Vagina (tissue), 2 donors: ENCODE measurements around the gene FSTL4.

Experiments used
- POLR2A ChIP-seq, 2 donors: fragments of 450-650 bp; IDR thresholded peaks; one replicate each; pipeline ENCODE4 v1.6.1; 2017; ENCODE audit warnings: antibody characterized with exemption in 2 of 2, mild to moderate bottlenecking in 2 of 2, moderate library complexity in 2 of 2
- TF ChIP-seq, protein P1 (sequence below), 3 experiments: fragments of 450-650 bp in 2 of 3; fragments of 200-600 bp in 1 of 3; sonication (generic) in 1 of 3; IDR thresholded peaks; one replicate each; pipeline ENCODE4 v1.5.1; 2017 to 2019; ENCODE audit warnings: antibody characterized with exemption in 3 of 3, mild to moderate bottlenecking in 2 of 3, moderate library complexity in 2 of 3

DNA sequence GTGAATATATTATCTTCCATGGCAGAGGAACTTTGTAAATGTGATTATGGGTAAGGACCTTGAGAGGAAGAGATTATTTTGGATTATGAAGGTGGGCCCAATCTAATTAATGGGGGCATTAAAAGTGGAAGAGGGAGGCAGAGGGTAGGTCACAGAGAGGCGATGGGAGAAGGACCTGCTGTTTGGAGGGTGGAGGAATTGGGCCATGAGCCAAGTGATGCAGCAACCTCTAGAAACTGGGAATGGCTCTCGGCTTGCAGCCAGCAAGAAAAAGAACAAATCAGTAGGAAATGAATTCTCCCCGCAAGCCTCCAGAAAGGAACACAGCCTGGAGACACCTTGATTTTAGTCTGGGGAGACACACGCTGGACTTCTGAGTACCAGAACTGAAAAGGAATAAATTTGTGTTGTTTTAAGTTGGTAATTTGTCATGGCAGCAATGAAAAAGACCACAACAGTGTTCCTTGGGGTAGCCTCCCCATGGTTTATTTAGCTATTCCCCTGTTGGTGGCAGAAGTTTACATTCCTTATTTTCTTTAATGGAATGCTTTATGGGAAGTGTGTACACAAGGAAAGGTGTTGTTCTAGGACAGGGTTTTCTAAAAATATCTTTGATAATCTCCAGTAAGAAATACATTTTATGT lies 456.9 kb downstream of the FSTL4 start:
- TF ChIP-seq, protein P1, sequence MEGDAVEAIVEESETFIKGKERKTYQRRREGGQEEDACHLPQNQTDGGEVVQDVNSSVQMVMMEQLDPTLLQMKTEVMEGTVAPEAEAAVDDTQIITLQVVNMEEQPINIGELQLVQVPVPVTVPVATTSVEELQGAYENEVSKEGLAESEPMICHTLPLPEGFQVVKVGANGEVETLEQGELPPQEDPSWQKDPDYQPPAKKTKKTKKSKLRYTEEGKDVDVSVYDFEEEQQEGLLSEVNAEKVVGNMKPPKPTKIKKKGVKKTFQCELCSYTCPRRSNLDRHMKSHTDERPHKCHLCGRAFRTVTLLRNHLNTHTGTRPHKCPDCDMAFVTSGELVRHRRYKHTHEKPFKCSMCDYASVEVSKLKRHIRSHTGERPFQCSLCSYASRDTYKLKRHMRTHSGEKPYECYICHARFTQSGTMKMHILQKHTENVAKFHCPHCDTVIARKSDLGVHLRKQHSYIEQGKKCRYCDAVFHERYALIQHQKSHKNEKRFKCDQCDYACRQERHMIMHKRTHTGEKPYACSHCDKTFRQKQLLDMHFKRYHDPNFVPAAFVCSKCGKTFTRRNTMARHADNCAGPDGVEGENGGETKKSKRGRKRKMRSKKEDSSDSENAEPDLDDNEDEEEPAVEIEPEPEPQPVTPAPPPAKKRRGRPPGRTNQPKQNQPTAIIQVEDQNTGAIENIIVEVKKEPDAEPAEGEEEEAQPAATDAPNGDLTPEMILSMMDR (IDR thresholded peaks at IDR 0.05) = no peak
- no peak for TF ChIP-seq POLR2A (IDR thresholded peaks at IDR 0.05)
